ENCODE measurements around the gene NCKAP5.

NCKAP5 gene

DNA sequence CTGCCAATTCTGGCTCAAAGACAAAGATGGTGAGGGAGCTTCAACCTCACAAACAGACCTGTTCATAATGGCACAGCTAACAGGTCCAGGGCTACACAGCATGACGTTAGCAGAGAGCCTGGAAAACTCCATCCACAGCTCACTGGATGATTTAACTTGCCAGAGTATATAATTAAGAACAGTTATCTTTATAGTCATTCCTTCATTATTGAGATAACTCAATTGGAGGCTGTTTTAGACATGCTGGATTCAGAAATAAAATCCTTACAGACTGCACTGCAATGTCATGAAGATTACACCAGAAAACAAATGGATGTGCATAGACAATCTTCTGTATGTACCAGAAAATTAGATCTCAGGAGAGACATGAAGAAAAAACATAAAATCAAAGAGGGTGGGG, 843.1 kb downstream of the NCKAP5 start:
- no peaks in the 10 kb centered on the region for H3K27me3 Mint-ChIP-seq (ENCODE audit: low read depth)
- no peaks in the 10 kb centered on the region for H3K36me3 Mint-ChIP-seq (ENCODE audit: low read depth)
- H3K4me3 Mint-ChIP-seq: no peak overlapping the region
- no peaks in the 10 kb centered on the region for H3K4me1 Mint-ChIP-seq
- TF ChIP-seq, protein P1, sequence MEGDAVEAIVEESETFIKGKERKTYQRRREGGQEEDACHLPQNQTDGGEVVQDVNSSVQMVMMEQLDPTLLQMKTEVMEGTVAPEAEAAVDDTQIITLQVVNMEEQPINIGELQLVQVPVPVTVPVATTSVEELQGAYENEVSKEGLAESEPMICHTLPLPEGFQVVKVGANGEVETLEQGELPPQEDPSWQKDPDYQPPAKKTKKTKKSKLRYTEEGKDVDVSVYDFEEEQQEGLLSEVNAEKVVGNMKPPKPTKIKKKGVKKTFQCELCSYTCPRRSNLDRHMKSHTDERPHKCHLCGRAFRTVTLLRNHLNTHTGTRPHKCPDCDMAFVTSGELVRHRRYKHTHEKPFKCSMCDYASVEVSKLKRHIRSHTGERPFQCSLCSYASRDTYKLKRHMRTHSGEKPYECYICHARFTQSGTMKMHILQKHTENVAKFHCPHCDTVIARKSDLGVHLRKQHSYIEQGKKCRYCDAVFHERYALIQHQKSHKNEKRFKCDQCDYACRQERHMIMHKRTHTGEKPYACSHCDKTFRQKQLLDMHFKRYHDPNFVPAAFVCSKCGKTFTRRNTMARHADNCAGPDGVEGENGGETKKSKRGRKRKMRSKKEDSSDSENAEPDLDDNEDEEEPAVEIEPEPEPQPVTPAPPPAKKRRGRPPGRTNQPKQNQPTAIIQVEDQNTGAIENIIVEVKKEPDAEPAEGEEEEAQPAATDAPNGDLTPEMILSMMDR (IDR thresholded peaks at IDR 0.05; ENCODE audit: unreplicated experiment in 3 of 3): no peak
- H3K9me3 Mint-ChIP-seq: no peaks in the 10 kb centered on the region
- no peak overlapping the region for H3K27ac Mint-ChIP-seq

DNA sequence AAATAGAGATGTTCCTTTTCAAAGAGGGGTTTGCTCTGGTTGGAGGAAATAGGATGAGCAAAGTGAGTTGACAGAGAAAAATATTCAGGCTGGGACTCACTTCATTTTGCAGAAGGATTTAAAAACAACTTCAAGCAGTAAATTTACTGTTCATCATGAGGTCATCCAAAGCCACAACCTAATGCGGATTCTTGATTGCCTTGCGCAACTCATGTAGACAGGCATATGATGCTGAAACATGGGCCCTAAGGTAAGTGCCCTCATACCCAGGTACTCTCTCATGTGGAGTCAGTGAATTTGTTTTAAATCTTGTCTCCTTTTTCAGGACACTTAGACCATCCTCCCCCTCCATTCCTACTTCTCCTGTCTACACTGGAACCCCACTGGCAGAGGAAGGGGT, 846.3 kb downstream of the NCKAP5 start:
- no peaks in the 10 kb centered on the region for H3K9me3 Mint-ChIP-seq
- TF ChIP-seq, protein P1 (IDR thresholded peaks at IDR 0.05; ENCODE audit: unreplicated experiment in 3 of 3): no peak

DNA sequence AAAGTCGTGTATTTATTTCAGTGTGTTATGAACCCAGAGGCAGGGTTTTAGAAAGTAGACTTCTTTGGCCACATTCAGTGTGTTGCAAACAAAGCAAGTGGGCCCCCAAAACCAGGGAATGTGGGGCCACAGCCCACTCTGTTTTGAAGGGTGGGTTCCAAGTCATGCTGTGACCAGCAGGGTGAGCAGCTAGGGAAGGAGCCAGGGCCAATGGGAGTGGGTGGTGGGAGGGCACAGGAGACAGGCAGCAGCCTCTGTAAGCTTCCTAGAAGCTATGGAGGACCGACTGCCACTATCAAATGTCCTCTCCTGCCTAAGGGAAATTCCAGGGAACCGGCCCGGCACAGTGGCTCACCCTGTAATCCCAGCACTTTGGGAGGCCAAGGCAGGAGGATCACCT, 847.9 kb downstream of the NCKAP5 start:
- Mint-ChIP-seq H3K4me1 (peaks cover 2% of the 10 kb centered on the region), H3K4me3 (no peak overlapping the region), H3K9me3 (no peaks in the 10 kb centered on the region), H3K36me3 (ENCODE audit: low read depth) (no peaks in the 10 kb centered on the region), H3K27ac (no peak overlapping the region), H3K27me3 (ENCODE audit: low read depth) (no peaks in the 10 kb centered on the region)
- TF ChIP-seq, protein P1 (IDR thresholded peaks at IDR 0.05; ENCODE audit: unreplicated experiment in 3 of 3): no peak

More for the DNA sequence above, 846.3 kb downstream of the NCKAP5 start:
- H3K4me1 Mint-ChIP-seq: no peaks in the 10 kb centered on the region
- H3K36me3 Mint-ChIP-seq (ENCODE audit: low read depth): no peaks in the 10 kb centered on the region
- no peak overlapping the region for H3K4me3 Mint-ChIP-seq
- no peaks in the 10 kb centered on the region for H3K27me3 Mint-ChIP-seq (ENCODE audit: low read depth)
- H3K27ac Mint-ChIP-seq: no peak overlapping the region

DNA sequence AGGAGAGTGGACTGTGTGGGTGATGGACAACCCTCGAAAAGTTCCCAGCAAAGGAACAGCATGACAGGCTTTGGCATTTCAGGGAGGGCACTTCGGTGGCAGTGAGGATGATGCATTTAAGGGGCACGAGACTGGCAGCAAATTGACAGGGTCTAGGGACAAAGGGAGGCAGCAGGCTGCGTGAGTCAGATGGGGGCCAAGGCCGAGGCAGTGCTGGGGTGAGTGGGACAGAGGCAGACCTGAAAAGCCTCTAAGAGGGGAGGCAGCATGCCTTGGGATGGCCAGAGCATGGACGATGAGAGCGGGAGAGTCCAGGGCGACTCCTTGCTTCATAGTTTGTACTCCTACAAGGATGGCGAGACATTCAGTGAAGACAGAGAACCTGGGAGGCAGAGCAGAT, 848.8 kb downstream of the NCKAP5 start:
- no peak overlapping the region for H3K27ac Mint-ChIP-seq
- peaks cover 7% of the 10 kb centered on the region for H3K4me1 Mint-ChIP-seq
- H3K4me3 Mint-ChIP-seq: no peak overlapping the region
- no peaks in the 10 kb centered on the region for H3K27me3 Mint-ChIP-seq (ENCODE audit: low read depth)
- no peaks in the 10 kb centered on the region for H3K9me3 Mint-ChIP-seq
- no peaks in the 10 kb centered on the region for H3K36me3 Mint-ChIP-seq (ENCODE audit: low read depth)
- TF ChIP-seq, protein P1 (IDR thresholded peaks at IDR 0.05; ENCODE audit: unreplicated experiment in 3 of 3): no peak

DNA sequence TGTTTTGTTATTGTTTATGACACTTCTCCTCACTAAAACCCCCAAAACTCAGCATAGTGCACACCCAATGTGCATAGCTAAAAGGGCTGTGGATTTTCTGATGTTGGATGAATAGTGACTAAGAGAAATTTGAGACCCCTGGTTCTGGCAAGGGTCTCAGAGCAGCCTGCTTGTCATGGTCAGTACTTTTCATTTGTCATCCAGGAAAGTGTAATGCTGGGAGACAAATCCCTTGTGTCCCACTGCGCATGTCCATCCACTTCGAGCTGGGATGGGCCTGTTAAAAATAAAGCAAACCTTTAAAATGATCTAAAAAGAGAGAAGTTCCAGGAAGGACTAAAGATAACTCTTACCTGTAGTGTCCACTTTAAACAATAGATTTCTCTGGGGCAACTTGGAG, 851.3 kb downstream of the NCKAP5 start:
- peaks cover 3% of the 10 kb centered on the region for H3K27me3 Mint-ChIP-seq (ENCODE audit: low read depth)
- H3K9me3 Mint-ChIP-seq: no peaks in the 10 kb centered on the region
- no peaks in the 10 kb centered on the region for H3K36me3 Mint-ChIP-seq (ENCODE audit: low read depth)
- TF ChIP-seq, protein P1 (IDR thresholded peaks at IDR 0.05; ENCODE audit: unreplicated experiment in 3 of 3): no peak
- H3K4me3 Mint-ChIP-seq: no peak overlapping the region
- H3K4me1 Mint-ChIP-seq: peaks cover 7% of the 10 kb centered on the region
- H3K27ac Mint-ChIP-seq: no peak overlapping the region

DNA sequence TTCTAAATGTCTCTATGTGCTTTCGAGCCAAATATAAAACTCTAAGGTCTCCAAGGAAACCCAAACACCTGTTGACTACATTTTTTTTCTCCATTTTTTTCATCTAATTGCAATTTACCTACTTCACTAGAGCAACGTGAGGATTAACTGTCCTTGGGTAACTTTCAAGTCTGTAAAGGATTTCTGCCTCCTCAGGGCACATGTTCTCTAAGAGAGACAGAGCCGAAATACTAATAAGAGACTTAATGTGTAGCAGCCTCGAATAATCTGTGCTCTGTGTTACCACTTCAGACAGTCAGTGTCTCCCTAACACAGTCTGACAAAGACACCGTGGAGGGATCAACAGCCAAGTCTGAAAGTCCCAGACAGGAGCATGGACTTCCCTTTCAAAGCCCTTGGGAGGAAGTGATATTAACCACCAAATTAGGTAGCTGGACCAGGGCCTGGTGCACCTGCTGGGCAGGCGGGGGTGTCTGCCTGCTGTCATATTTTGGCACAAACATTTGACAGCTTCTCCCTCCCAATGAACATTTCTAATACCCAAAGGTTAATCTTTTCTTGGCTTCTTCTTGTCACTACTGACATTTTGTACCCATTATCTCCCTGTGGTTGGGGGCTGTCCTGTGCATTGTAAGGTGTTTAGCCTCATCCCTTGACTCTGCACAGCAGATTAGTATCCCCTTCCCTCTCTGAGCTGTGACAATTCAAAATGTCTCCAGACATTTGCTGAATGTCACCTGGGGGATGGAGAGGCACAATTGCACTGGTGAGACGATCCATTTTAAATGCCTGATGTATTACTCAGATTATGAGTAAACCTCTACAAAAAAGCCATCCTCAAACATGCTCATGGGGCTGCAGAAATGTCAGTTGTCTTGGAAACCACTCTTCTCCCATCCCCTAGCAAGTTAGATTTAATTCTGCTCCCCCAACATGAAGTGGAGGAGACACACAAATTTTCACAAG, 852.6 kb downstream of the NCKAP5 start:
- TF ChIP-seq, protein P1 (IDR thresholded peaks at IDR 0.05; ENCODE audit: unreplicated experiment in 3 of 3): no peak
- peaks cover 4% of the 10 kb centered on the region for H3K27me3 Mint-ChIP-seq (ENCODE audit: low read depth)
- H3K27ac Mint-ChIP-seq: no peak overlapping the region

More for the DNA sequence above, 852.6 kb downstream of the NCKAP5 start:
- Mint-ChIP-seq H3K4me1 (peaks cover 7% of the 10 kb centered on the region), H3K36me3 (ENCODE audit: low read depth) (no peaks in the 10 kb centered on the region), H3K9me3 (no peaks in the 10 kb centered on the region), H3K4me3 (no peak overlapping the region)

Measured in nephron (organoid).